Lung (tissue), 12 donors: Measurements from ENCODE around the gene MYO5B. TPM values are rescaled to one million over a fixed set of nuclear protein-coding genes. Genes with fewer than 3 reads are reported as not detected.
"Not testable (repeated sequence)": the region's sequence is repeated elsewhere in the genome, so short reads cannot be mapped to it uniquely, and the experiment has no call there.

Source experiments
- ATAC-seq: fragments of 200-7000 bp; cut with Tn5 transposase; one replicate; pipeline ENCODE4 v1.9.1; 2020; ENCODE audit warnings: moderate number of reproducible peaks; ENCODE audit not compliant: insufficient read depth, low FRiP score
- DNase-seq, 3 donors: peaks; one replicate each; pipeline ENCODE4 v3.0.0-alpha.2; 2013 to 2017
- H3K27ac ChIP-seq, 2 donors: one replicate each; pipeline ENCODE4 v1.5.1; 2013; ENCODE audit warnings: mild to moderate bottlenecking in 2 of 2, moderate library complexity in 2 of 2, control low read depth in 1 of 2, inconsistent platforms in 1 of 2, low read depth in 1 of 2, low read length in 1 of 2
- H3K27me3 ChIP-seq, 3 donors: one replicate each; pipeline ENCODE4 v1.5.1; 2013; ENCODE audit warnings: low read length in 2 of 3; ENCODE audit not compliant: control insufficient read depth in 3 of 3, insufficient read depth in 3 of 3
- H3K36me3 ChIP-seq, 4 donors: one replicate each; pipeline ENCODE4 v1.5.1; 2013; ENCODE audit warnings: low read length in 4 of 4, mild to moderate bottlenecking in 1 of 4, moderate library complexity in 1 of 4; ENCODE audit not compliant: control insufficient read depth in 4 of 4, insufficient read depth in 4 of 4
- H3K4me1 ChIP-seq, 5 donors: one replicate each; pipeline ENCODE4 v1.5.1; 2013; ENCODE audit warnings: low read length in 5 of 5, mild to moderate bottlenecking in 2 of 5, moderate library complexity in 1 of 5; ENCODE audit not compliant: control insufficient read depth in 5 of 5, insufficient read depth in 5 of 5
- H3K4me3 ChIP-seq: one replicate; pipeline ENCODE4 v1.5.1; 2013; ENCODE audit warnings: mild to moderate bottlenecking, control low read depth, moderate library complexity
- H3K9ac ChIP-seq, 2 donors: one replicate each; pipeline ENCODE4 v1.5.1; 2013; ENCODE audit warnings: low read length in 2 of 2, control low read depth in 1 of 2; ENCODE audit not compliant: insufficient read depth in 1 of 2
- H3K9me3 ChIP-seq, 4 donors: one replicate each; pipeline ENCODE4 v1.5.1; 2013; ENCODE audit warnings: low read length in 3 of 4, mild to moderate bottlenecking in 1 of 4, moderate library complexity in 1 of 4; ENCODE audit not compliant: control insufficient read depth in 4 of 4, insufficient read depth in 3 of 4
- CTCF ChIP-seq: IDR thresholded peaks from 2 replicates; pipeline ENCODE4 v1.5.1; 2012; ENCODE audit warnings: mild to moderate bottlenecking; ENCODE audit errors: control extremely low read depth, extremely low read depth
- WGBS, 2 donors: extraction: QIAGEN DNeasy Blood & Tissue Kit; methylation state at CpG; one replicate each; pipeline ENCODE4 v1.1.7; 2013; 5-methylcytosine and 5-hydroxymethylcytosine counted together
- polyA plus RNA-seq, 2 donors: library from polyadenylated mRNA; stranded (reverse); fragments of 200-250 nt; gene quantifications; one replicate each; pipeline ENCODE4 v1.2.1, GENCODE V29; 2013
- total RNA-seq, 2 donors: library from RNA; depleted of rRNA in 1 of 2; stranded (reverse); fragments of >200 nt in 1 of 2; gene quantifications; one replicate each; pipeline ENCODE4 v1.2.1, GENCODE V29; 2014 to 2021
- donor health status: control.
- donor health status: control.
- donor health status: Bipolar disorder and iron deficiency.
- donor health status: healthy.
- donor health status: DM: yes; HTN: yes; CAD: no.

Gene MYO5B
- total and polyA plus RNA-seq, 4 donors, result 9.7 to 25.6 (median 19.7) TPM

DNA sequence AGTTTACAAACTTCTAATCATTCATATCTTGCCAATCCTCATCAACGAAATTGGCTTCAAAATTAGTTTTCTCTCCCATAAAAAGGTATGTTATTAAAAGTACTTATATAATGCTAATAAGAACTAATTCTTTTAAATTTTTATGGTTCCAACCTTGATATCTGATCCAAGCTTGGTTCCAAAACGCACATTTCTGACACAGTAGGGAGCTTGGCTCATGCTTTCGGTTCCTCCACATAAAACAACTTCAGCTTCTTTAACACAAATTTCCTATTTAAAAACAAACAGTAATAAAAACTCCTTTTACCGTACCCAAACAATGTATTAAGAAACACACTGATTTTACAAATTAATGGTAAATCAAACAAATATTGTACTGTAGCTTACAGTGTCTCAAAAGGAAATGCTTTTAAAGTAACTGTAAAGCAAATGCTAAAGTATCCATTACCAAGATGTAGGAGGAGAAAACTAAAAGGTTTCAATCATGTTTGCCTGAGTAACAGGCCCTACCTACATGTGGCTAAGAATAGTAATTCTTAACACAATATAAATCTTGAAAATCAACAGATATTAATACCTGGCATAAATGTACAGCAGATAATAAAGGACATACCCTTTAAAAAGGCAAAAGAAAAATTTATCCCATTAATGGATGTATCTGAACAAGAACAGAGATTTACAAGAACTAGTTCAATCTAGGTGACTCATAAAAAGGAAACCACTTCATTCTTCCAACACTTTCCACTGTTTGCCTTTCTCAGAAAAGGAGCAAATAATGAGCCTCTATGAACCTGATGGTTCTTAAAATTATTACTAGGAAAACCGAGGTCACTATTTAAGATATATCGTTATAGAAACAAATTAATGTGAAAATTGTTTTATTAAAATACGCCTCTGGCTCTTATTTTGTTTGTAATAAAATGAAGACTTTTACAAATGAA lies 399.1 kb downstream of the MYO5B start:
- no peak for ATAC-seq
- Histone ChIP-seq H3K27ac (no peak overlapping the region), H3K9me3 (no peaks in the 10 kb centered on the region), H3K9ac (no peak overlapping the region), H3K36me3 (peaks cover 3 to 31% (median 19%) of the 10 kb centered on the region in 4 donors), H3K4me1 (peaks cover 0 to 5% (median 0%) of the 10 kb centered on the region in 5 donors), H3K4me3 (no peak overlapping the region), H3K27me3 (no peaks in the 10 kb centered on the region)
- no peak for DNase-seq
- 81 to 92% methylated on average over 7 of the region's 7 CpGs for WGBS, 2 donors
- no peak for TF ChIP-seq CTCF

GRCh38 chr18:49794743-49795142 lies 400.2 kb downstream of the MYO5B start:
- Histone ChIP-seq H3K4me3 (no peak overlapping the region), H3K27me3 (no peaks in the 10 kb centered on the region), H3K36me3 (peaks cover 4 to 42% (median 27%) of the 10 kb centered on the region in 4 donors), H3K9ac (no peak overlapping the region), H3K9me3 (no peaks in the 10 kb centered on the region), H3K27ac (no peak overlapping the region), H3K4me1 (peaks cover 0 to 5% (median 0%) of the 10 kb centered on the region in 5 donors)
- no peak for TF ChIP-seq CTCF
- 83 to 91% methylated on average over 3 of the region's 3 CpGs for WGBS, 2 donors
- ATAC-seq (no peak), DNase-seq (no peak)

DNA sequence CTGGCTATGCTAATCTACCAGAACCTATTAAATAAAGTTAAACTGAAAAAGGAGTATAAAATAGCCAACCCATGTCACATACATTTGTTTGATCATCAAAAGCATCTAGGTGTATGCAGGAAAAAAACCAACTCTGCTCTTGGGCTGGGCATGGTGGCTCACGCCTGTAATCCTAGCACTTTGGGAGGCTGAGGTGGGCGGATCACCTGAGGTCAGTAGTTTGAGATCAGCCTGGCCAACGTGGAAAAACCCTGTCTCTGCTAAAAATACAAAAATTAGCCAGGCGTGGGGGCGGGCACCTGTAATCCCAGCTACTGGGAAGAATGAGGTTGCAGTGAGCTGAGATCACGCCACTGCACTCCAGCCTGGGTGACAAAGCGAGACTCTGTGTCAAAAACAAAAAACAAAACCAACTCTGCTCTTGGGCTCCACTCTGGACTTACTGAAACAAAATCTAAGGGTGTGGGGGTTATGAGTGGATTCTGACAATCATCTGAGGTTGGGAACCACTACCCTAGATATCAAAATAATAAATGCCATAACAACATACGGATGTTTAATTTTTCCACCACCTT lies 405.3 kb downstream of the MYO5B start:
- not testable (repeated sequence) for H3K27me3 ChIP-seq, ATAC-seq, H3K9me3 ChIP-seq, H3K9ac ChIP-seq, DNase-seq, H3K4me3 ChIP-seq, H3K4me1 ChIP-seq, H3K27ac ChIP-seq
- peaks cover 9 to 38% (median 26%) of the 10 kb centered on the region in 4 donors for H3K36me3 ChIP-seq
- WGBS, 2 donors, result 93 to 96% methylated on average over 8 of the region's 8 CpGs

DNA sequence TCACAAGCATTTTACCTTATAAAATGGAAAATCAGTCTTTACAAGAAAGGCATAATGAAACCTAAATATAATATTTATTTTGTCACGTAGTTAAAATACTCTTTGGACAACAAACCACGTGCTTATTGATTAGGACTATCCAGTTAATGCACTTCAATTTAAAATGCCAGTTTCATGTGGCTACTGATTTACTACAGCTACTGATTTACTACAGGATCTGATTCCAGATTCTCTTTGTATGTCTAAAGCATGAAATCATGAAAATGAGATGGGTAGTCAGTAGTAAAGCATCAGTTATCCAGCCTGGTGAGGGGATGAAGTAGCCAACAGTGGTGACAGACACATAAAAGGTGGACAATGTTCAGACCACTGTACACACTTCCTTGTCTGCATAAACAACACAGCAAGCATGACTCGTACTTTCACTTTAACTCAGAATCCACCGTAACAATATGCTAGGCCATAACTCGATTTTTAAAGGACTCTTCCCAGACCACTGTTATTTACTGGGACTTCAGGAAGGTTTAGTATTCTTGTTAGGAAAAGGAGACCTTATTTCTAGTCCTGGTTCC lies 406.5 kb downstream of the MYO5B start:
- Histone ChIP-seq H3K9me3 (no peaks in the 10 kb centered on the region), H3K27ac (no peak overlapping the region), H3K27me3 (no peaks in the 10 kb centered on the region), H3K9ac (no peak overlapping the region), H3K4me1 (no peaks in the 10 kb centered on the region), H3K36me3 (peaks cover 11 to 43% (median 24%) of the 10 kb centered on the region in 4 donors), H3K4me3 (no peak overlapping the region)
- no peak for TF ChIP-seq CTCF
- WGBS, 2 donors, result 55 to 65% methylated on average over 5 of the region's 5 CpGs
- ATAC-seq (no peak), DNase-seq (no peak)
